GM18507 (cell line): ENCODE measurements around the gene FBXL7.

Source experiments
- DNase-seq: peaks from one replicate; pipeline ENCODE4 v3.0.0; 2011; ENCODE audit warnings: low read depth; ENCODE audit not compliant: insufficient read length; ENCODE audit errors: extremely low spot score
- FAIRE-seq: peaks from 2 replicates; lab custom pipeline; 2011; peaks lifted over from hg19 to GRCh38; lab: Jason Lieb, UNC

FBXL7 gene

DNA sequence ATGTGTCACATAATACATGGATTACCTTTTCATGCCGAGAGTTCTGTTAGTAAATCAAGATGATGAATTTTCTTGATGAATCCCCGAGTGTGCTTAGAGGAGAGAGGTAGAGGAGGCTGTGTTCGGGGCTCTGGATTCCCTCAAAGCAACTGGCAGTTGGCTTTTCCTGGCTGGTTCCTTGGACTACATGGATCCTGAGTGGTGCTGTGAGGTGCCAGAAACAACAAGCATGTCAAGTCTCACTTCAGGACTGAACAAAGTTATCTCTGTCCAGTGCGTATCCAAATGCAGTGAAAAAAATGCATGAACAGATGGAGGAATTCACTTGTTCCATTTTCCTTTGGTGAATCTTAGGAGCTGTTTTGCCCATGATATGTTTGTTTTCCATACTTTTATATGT lies 231.7 kb downstream of the FBXL7 start:
- DNase-seq (no peak), FAIRE-seq (no peak)

DNA sequence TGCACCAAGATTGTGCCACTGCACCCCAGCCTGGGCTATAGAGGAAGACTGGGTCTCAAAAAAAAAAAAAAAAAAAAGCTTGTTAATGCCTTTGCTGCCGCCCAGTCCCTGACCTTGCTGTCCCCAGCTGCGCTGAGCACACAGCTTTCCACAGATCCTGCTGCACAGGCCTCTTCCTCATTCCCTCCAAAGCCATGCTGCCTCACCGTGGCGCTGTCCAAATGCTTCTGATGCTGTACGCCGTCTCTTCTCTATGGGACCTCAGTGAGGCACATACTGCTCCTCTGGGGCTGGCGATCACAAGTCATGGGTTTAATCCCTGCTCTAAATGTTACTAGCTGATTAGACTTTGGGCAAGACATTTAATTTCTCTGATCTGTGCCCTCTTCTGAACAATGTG lies 234.1 kb downstream of the FBXL7 start:
- DNase-seq (no peak), FAIRE-seq (no peak)

DNA sequence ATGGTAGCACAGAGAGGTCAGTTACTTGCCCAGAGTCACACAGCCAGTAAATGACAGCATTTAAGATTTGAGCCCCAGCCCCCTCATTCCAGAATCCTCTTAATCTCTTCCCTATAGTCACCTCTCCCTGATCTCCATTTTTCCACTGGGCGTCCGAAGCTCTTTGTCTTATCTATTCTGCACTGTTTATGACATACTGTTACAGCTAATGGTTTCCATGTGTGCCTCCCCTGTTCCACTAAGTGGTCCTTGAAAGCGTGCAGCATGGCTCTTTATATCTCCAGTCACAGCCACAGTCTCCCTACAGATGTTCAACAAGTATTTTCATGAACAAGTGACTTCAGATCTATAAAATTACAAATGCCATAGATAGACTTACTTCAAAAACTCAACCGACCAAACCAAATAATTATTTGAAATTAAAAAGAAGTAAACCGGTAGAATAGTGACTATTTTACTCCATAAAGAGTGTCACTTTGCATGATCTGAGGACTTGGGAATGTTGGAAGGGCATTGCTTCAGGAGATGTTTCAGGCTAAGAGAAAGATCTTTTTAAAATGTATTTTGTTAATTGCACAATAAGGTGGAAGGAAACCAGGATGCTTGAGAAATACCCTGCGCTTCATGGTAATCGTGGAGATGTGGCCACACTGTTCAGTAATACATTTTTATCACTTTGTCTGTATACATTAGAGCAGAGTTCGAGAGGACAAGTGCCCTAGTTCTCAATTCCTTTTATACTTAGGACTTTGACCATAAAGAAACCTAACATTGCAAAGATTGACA lies 237.2 kb downstream of the FBXL7 start:
- FAIRE-seq: no peak
- no peak for DNase-seq

DNA sequence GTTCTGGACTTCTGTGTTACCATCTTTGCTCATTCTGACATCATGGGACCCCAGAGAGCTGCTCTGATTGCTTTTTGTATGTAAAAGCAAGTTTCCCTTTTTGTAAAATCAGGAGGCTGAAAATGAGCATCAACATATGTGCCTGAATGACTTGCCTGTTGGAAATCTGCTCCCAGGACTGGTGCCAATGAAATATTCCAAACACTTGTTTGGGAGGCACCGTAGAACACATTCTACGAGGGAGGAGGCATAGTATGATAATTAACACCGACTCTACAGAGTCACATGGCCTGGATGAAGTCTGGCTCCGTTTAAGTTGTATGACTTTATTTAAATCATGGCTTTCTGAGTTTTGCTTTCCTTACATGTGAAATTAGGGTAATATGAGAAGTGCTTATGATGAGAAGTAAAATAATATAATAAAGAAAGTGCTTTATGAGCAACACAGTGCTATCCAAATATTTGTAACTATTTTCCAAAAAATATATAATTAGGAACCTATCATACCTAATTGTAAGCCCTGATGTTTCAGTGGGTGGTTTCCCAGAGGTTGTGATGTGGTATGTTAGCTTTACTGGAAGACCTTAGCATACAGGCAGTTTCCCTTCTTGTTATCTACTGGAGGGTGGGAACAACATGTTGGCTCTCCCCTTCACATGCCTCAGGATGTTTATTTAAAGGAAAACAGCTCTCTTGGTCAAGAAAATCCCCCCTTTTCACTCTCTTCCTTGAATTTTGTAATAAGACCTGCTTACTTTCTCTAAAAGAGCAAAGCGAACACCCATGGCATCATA lies 238.1 kb downstream of the FBXL7 start:
- FAIRE-seq (no peak), DNase-seq (no peak)

DNA sequence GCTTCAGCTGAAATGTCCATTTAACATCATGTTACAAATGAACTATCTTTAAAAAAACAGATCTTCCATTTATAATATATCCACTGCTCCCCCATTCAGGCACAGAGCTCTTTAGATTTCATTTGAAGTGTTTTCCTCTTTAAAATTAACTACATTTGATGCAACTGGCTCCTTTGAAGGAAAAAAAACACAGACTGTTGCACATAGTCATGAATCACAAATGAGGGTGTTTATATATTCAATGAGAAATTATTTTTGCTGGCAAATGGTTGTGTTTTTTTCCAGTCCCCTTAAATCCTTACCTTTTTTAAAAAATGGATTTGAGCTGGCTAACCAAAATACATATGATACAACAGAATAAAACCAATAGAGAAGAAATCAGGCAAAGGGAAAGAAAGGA lies 240.4 kb downstream of the FBXL7 start:
- FAIRE-seq (no peak), DNase-seq (no peak)

DNA sequence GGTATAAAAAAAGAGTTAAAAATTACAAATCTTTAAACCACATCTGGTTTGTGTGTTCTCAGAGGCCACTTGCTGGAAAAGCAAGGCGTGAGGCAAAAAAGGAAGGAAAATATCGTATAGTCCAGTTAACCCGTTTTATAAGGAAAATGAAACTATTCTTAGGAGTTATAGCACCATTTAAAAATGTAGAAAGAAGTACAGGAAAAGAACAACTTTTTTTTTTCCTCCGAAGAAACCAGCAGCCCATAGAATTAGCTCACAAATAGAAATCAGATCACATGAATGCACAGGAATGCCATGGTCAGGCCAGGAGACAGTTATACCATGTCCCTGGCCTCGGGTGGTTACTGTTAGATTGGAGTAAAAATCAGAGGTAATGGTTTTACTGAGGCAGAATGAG lies 241.6 kb downstream of the FBXL7 start:
- FAIRE-seq: no peak
- DNase-seq: no peak

DNA sequence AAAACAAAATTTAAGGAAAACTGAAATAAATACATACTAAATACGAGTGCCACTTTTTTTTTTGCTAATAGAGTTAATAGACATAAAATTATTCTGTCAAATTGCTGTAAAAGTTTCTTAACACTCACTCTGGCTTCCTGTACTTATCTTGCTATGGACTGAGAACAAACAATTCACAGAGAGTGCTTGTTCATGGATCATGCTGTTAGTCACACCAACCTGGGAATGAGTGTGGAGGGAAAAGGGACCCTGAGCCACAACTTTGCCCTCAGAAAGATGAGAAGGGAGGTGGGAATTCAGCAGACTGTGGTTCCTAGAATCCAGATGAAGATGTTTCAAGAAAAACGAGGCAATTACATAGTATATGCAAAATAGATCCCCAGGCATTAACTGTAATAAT lies 246.9 kb downstream of the FBXL7 start:
- FAIRE-seq (no peak), DNase-seq (no peak)

DNA sequence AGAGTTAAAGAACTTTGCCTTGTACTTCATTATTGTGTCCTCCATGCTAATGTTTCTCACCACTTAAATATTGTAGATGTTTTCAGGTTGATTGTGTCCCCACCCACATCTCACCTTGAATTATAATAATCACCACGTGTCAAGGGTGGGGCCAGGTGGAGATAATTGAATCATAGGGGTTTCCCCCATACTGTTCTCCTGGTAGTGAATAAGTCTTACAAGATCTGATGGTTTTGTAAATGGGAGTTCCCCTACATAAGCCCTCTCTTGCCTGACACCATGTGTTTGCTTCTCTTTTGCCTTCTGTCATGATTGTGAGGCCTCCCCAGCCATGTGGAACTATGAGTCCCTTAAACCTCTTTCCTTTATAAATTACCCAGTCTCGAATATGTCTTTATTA lies 248.3 kb downstream of the FBXL7 start:
- DNase-seq (no peak), FAIRE-seq (no peak)

DNA sequence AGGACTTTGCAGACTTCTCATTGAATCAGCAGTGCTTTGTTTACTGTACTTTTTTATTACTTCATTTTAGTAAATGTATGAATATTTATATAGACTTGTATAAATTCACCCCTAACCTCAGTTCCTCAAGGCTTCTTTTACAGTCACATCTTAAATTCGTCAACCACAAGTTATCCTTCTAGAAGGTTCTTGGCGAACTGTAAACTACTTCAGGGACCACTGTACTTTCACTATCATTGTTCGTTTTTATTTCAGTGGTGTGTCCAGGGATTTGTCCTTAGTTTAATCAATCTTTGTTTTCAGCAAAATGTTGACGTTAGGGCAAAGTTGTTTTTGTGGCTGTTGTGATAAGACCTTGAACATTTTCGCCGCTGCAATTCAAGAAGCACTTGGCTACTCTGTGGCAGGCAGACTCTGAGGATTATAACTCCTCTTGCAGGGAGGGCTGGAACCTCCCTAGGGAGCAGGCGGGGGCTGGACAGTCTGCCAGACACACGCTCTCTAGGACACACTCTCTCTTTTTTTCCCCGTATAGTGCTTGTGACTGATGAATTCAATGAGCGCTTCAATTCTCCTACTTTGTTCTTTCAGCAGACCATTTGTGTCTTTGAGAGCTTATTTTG lies 252.8 kb downstream of the FBXL7 start:
- DNase-seq (no peak), FAIRE-seq (no peak)

DNA sequence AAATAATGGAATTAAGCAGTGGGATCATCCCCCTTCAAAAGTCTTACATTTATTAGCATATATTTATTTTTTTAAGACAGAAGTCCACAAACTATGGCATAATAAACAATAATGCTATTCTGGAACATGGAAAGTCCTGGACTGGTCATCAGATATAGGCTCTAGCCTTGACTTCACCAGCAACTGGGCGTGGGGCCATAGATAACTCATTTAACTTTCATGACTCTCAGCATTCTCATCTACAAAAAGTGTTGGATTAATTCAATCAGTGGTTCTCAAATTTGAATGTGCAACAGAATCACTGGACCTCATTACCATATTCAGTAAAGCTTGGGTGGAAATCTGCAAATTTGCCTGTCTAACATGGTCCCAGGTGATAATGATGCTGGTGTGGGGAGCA lies 253.8 kb downstream of the FBXL7 start:
- DNase-seq: no peak
- FAIRE-seq: no peak

DNA sequence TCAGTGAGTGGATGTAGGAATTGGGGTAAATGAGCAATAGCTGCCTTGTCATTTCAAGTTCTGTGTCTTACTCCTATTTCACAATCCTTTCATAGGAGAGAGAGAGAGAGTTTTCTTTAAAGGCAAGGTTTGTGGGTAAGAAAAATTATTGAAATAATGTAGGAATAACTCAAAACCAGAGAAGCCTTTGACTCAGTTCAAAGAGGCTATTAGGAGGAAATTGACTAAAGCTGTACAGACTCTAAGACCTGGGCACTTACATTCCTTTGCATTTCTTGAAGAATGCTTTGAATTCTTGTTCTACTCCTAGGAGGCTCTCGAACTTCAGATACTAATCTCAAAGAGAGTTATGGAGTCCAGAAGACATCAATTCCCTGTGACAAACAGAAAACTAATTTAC lies 257.1 kb downstream of the FBXL7 start:
- DNase-seq (no peak), FAIRE-seq (no peak)

DNA sequence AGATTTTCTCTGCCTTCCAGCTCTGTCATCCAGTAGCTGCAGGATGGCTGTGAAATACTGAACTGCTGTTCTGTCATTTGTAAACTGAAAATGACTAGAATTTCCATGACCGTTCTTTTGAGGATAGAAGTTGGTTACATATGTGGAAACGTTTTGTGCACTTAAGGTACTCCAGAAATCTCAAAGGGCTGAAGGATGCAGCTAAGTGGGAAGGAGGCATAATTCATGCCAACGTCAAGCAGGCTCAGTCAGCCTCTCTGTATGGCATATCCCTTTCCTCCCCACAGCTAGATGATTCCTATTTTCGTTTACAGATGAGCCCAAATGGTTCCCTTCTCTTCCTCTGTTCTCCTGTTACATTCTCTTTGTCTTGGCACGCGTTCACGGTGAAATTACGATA lies 257.6 kb downstream of the FBXL7 start:
- FAIRE-seq: no peak
- no peak for DNase-seq

DNA sequence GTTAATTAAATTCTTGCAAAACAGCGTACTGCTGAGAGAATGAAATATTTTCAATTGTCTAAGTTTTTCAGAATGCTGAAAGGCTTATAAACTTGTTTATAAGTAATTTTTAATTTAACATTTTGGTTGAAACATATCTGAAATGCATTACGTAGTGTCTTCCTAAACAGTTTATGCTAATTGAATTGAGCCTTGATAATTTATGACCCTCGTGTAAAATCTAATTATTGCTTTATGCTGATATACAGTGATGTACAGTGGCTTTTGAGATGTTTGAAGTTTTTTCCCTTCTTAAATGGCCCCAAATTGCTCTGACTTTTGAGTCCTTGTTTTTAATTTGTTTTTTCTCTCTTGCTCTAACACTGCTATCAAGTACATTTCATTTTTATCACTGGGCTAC lies 262.7 kb downstream of the FBXL7 start:
- FAIRE-seq (no peak), DNase-seq (no peak)

DNA sequence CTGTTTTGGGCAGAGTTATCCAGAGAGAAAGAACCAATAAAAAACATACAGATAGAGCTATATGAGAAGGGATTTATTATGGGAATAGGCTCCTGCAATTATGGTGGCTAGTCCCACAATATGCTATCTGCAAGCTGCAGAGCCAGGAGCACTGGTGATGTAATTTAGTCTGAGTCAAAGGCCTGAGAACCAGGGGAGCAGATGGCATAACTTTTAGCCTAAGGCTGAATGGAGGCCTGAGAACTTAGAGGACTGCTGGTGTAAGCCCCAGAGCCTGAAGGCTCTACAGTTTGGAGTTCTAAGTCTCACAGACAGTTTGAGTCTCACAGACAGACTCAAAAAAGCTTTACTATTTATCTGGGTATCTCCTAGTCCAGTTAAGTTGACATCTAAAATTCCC lies 263.8 kb downstream of the FBXL7 start:
- no peak for FAIRE-seq
- no peak for DNase-seq

DNA sequence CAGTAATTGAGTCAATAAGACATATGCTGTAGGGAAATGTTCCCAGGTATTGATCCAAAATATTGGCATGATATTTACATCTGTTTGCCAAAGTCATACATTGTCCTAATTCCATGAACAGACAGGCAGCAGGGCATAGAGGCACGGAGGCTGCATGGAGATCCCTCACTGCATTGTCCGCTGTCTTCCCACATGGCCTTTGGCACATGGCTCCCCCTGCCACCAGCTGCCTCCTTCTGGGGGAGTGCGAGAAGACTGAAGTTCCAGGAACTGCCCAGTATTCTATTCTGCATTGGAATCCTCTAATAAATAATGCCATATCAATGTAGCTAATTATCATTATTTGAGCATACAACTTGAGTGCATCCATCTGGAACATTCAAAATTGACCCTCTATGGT lies 269.0 kb downstream of the FBXL7 start:
- FAIRE-seq (no peak), DNase-seq (no peak)

DNA sequence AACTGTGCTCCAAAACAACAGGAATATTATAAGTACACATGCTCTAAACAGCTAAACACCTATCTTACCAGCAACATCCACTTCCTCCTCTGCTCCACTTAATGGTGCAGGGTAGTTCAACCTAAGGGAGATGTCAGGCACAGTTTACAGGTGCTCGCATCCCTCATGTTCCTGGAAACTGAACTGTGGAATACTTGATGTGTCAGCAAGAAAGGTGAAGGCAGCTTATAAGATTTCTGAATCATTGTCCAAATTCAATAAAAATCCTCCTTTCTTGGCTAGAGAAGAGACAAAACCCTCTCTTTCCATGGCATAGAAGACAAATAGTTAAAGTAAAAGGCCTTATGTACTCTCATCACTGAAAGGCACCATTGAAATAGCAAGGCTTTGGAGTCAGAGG lies 272.2 kb downstream of the FBXL7 start:
- DNase-seq: no peak
- FAIRE-seq: no peak

DNA sequence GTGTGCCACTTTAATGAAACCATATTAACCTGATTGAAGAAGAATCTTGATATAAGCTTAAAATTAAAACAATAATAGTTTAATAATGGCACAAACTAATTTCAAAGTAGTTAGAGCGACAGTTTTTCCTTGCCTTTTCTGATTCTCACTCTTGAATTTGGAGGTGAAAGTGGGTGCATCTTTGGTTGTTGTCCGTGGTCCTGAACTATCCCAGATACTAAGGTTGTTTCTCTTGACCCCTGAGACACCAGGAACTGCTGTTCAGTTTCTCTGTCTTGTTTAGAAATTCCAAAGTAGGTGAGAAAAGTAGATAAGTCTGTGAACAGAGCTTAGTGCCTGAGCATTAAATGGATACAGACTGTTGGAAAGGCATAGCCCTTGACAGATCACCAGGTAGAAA lies 274.7 kb downstream of the FBXL7 start:
- DNase-seq: no peak
- FAIRE-seq: no peak

DNA sequence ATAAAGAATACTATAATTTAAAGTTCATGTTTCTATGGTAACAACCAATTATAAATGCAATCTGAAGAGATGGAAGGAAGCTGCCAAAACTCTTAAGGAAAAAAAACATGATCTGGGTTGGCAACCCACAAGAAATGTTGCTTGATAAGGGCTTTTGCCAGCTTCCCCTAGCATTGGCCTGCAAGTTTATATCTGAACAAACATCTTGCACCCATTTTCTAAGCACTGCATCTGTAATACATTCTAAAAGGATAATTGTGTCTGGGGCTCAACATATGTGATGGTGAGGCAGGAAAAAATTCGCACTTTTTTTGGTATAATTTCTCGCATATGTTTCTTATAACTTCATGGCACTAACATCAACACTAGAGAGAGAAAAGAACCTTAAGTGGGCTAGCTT lies 276.4 kb downstream of the FBXL7 start:
- no peak for DNase-seq
- FAIRE-seq: no peak

DNA sequence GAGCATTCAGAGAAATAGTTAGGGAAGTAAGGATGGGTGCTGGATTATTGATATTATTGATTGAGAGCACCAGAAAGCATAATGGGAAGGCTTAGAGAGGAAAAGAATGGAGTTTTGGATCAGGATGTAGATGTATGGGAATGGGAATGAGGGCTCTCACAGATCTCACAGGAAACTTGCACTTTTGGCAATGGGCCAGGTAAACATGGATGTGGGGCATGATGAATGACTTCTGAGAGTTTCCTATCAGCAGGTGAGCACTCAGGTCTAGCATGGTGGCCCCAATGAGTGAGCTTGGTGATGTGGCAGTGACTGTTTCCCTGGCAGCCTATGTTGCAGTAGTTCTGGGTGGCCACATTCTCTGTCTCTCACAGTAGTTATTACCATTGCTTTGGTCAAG lies 283.8 kb downstream of the FBXL7 start:
- FAIRE-seq: no peak
- no peak for DNase-seq

DNA sequence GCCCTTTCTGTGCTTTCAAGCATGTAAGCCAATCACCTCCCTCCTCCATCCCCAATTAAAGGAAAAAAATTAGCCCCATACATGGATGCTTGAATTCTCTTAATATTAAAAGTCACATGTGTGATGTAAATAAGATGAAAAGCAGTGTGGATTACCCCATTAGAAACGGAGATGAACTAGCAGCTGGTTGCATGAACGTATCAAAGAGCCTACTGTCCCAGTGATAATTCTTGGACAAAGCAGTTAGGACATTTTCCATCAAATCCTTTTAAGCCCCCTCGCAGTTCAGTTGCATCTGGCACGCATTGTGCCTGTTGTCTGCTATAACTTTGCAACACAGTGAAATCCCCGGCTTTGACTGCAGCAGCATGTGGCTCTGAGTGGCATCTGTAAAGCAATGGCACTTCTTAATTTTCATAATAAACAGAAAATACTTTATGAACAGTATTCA lies 285.6 kb downstream of the FBXL7 start:
- DNase-seq: no peak
- no peak for FAIRE-seq

DNA sequence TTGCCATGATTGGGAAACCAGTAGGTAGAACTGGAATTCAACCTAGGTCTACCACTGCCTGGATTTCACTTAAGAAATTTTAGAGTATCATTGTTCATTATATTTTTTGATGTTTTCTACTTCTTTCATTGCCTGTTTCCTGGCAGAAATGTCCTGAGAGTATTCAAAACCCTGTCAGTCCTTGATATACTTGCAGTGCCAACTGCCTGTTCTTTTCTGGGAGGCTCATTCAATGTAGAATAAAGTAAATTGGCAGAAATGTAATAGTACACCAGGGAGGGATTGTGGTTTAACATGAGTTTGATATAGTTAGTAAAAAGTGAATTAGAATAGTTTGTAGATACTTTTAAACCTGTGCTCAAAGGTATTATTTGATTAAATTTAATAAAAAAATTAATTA lies 286.3 kb downstream of the FBXL7 start:
- FAIRE-seq: no peak

More for the DNA sequence above, 286.3 kb downstream of the FBXL7 start:
- DNase-seq: no peak
